ENCODE measurements around the gene MMP11. TPM values are rescaled to one million over a fixed set of nuclear protein-coding genes. Genes with fewer than 3 reads are reported as not detected.

The MMP11 gene
- total and polyA plus RNA-seq, 12 donors = 0.44 to 7.4 (median 4.3) TPM

DNA sequence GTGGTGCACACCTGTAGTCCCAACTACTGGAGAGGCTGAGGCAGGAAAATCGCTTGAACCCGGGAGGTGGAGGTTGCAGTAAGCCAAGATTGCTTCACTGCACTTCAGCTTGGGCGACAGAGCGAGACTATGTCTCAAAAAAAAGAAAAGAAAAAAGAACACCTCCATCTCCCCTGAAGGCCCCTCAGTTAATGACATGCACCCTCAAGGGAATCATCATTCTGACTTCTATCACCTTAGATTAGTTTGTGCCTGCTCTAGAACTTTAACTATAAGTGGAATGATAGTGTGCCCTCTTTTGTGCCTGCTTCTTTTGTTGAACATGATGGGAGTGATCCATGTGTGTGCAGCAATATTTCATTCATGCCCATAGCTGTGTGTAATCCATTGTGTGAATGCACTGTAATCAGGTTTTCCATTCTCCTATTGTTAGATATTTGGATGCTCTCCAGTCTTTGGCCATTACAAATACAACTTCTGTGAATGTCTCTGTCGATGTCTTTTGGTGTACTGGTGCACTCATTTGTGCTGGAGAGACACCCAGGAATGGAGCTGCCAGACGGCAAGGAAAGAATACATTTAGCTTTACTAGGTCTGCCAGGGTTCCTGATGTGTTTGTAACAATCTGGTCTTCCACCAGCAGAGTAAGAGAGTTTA is 17.5 kb upstream of the MMP11 start:
- no peak overlapping the region for H3K27ac ChIP-seq
- H3K4me1 ChIP-seq (replicated peaks in 1 of 2) = peaks cover 4 to 7% of the 10 kb centered on the region in 2 donors
- 71 to 80% (median 77%) methylated on average over 6 of the region's 6 CpGs for WGBS, 4 donors
- DNase-seq = no peak
- no peak for TF ChIP-seq POLR2A (IDR thresholded peaks at IDR 0.05)
- TF ChIP-seq, protein P1, sequence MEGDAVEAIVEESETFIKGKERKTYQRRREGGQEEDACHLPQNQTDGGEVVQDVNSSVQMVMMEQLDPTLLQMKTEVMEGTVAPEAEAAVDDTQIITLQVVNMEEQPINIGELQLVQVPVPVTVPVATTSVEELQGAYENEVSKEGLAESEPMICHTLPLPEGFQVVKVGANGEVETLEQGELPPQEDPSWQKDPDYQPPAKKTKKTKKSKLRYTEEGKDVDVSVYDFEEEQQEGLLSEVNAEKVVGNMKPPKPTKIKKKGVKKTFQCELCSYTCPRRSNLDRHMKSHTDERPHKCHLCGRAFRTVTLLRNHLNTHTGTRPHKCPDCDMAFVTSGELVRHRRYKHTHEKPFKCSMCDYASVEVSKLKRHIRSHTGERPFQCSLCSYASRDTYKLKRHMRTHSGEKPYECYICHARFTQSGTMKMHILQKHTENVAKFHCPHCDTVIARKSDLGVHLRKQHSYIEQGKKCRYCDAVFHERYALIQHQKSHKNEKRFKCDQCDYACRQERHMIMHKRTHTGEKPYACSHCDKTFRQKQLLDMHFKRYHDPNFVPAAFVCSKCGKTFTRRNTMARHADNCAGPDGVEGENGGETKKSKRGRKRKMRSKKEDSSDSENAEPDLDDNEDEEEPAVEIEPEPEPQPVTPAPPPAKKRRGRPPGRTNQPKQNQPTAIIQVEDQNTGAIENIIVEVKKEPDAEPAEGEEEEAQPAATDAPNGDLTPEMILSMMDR (IDR thresholded peaks at IDR 0.05) = no peak
- H3K27me3 ChIP-seq = no peaks in the 10 kb centered on the region
- no peak overlapping the region for H3K4me3 ChIP-seq
- no peaks in the 10 kb centered on the region for H3K9me3 ChIP-seq (replicated peaks in 1 of 3)
- intact Hi-C loops (cut with DNase I) = no loop called here
- H3K36me3 ChIP-seq (replicated peaks in 1 of 2) = no peaks in the 10 kb centered on the region

DNA sequence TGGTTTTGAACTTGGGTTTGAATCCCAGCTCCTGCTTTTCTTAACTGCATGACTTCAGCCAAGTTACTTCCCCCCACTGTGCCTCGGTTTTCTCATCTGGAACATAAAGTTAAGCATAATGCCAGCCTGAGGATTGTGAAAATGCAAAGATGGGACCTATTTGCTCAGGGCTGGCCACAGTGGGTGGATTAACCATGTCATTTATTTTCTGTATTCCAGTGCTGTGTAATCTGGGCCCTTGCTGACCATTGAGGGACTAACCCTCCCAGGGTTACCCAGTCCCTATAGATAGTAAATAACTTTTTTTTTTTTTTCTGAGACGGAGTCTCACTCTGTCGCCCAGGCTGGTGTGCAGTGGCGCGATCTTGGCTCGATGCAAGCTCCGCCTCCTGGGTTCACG is 16.9 kb upstream of the MMP11 start:
- Histone ChIP-seq H3K36me3 (replicated peaks in 1 of 2) (no peaks in the 10 kb centered on the region), H3K9me3 (replicated peaks in 1 of 3) (no peaks in the 10 kb centered on the region), H3K27ac (no peak overlapping the region), H3K4me1 (replicated peaks in 1 of 2) (peaks cover 0 to 7% of the 10 kb centered on the region in 2 donors), H3K4me3 (no peak overlapping the region), H3K27me3 (no peaks in the 10 kb centered on the region)
- intact Hi-C loops (cut with DNase I) = no loop called here
- TF ChIP-seq, protein P1 (IDR thresholded peaks at IDR 0.05) = no peak
- TF ChIP-seq POLR2A (IDR thresholded peaks at IDR 0.05) = no peak
- WGBS, 4 donors = 81 to 91% (median 89%) methylated on average over 6 to 8 of the region's 8 CpGs
- no peak for DNase-seq

DNA sequence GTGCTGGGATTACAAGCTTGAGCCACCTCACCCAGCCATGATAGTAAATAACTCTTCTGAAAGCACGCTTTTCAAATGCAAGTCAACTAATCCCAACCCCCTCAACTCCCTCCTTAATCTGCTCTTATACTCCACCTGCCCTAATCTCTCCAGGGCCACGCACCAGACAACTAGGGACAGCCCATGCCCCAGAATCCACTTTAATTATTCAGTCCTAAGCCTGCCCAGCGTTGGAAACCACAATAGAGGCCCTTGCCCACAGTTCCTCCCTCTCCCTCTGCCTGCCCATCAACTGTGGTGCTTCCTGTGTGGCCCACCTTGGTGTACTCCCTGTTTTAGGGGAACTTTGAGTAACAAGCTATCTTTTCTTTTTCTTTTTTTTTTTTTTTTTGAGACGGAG is 15.8 kb upstream of the MMP11 start:
- 49 to 82% (median 65%) methylated on average over 4 of the region's 4 CpGs for WGBS, 4 donors
- TF ChIP-seq, protein P1 (IDR thresholded peaks at IDR 0.05) = no peak
- TF ChIP-seq POLR2A (IDR thresholded peaks at IDR 0.05) = no peak
- Histone ChIP-seq H3K4me3 (no peak overlapping the region), H3K27me3 (no peaks in the 10 kb centered on the region), H3K9me3 (replicated peaks in 1 of 3) (no peaks in the 10 kb centered on the region), H3K27ac (no peak overlapping the region), H3K4me1 (replicated peaks in 1 of 2) (peaks cover 0 to 2% of the 10 kb centered on the region in 2 donors), H3K36me3 (replicated peaks in 1 of 2) (no peaks in the 10 kb centered on the region)
- DNase-seq = no peak
- intact Hi-C loops (cut with DNase I) = no loop called here

DNA sequence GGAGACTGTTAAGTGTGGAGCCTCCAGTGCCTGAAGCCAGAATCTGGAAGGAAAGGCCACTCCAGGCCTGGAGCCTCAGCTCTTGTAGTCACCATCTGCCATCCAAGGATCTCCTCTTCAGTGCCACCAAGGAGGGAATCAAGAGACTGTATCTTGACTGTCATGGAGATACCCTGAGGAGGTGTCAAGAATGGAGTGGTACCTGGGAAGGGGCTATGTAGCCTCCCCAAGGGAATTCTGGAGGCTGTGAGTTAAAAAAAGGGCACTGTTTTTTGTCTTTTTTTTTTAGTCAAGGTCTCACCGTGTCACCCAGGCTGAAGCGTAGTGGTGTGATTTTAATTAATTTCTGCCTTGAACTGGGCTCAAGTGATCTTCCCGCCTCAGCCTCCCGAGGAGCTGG is 13.1 kb upstream of the MMP11 start:
- TF ChIP-seq, protein P1 (IDR thresholded peaks at IDR 0.05) = no peak
- TF ChIP-seq POLR2A (IDR thresholded peaks at IDR 0.05) = no peak
- 70 to 83% (median 74%) methylated on average over 4 of the region's 4 CpGs for WGBS, 4 donors
- intact Hi-C loops (cut with DNase I) = no loop called here

More for the DNA sequence above, 13.1 kb upstream of the MMP11 start:
- Histone ChIP-seq H3K4me1 (replicated peaks in 1 of 2) (peaks cover 0 to 14% of the 10 kb centered on the region in 2 donors), H3K27ac (no peak overlapping the region), H3K9me3 (replicated peaks in 1 of 3) (no peaks in the 10 kb centered on the region), H3K4me3 (no peak overlapping the region), H3K27me3 (no peaks in the 10 kb centered on the region), H3K36me3 (replicated peaks in 1 of 2) (no peaks in the 10 kb centered on the region)
- DNase-seq = no peak
